ENCODE results near the gene DSP. TPM values are rescaled to one million over a fixed set of nuclear protein-coding genes. Genes with fewer than 3 reads are reported as not detected.

Gene DSP
- total RNA-seq, 2 donors from 2014 or later: 0.14 TPM; not detected in 1

DNA sequence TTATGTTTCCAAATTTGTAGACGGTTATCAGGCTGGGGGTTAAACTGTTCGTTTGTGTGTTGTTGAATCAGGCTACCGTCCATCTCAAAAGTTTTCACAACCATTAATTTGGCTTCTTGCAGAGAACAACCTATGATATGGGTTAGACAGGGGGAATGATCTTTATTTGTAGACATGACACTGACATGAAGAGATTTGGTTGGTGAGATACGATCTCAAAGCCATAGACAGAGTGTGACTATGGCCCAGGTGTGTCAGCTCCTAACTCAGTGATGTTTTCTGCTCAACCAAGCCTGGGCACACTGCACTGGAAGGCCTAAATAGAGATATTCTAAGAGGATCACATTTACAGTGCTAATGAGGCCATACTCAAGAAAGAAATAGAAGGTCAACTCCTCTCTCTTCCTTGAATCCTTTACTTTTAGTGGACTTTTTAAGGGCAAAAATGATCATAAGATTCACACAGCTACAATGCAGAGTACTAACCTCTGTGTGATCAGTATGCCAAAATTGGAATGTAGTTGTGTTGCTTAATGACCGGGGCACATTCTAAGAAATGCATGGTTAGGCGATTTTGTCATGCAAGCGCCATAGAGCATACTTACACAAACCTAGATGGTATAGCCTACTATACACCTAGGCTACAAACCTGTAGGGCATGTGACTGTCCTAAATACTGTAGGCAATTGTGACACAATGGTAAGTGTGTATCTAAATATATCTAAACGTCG is 30.9 kb downstream of the DSP start:
- no peak for ATAC-seq
- no peaks in the 10 kb centered on the region for H3K36me3 Mint-ChIP-seq
- H3K9me3 Mint-ChIP-seq: no peaks in the 10 kb centered on the region
- no peak overlapping the region for H3K27ac Mint-ChIP-seq
- DNase-seq (ENCODE audit: low spot score in 2 of 2): no peak

GRCh38 chr6:7574500-7574899 is 33.0 kb downstream of the DSP start:
- no peaks in the 10 kb centered on the region for H3K36me3 Mint-ChIP-seq
- no peak overlapping the region for H3K27ac Mint-ChIP-seq
- no peaks in the 10 kb centered on the region for H3K9me3 Mint-ChIP-seq
- no peak for ATAC-seq
- DNase-seq (ENCODE audit: low spot score in 2 of 2): no peak

GRCh38 chr6:7578516-7578915 is 37.0 kb downstream of the DSP start:
- H3K27ac Mint-ChIP-seq: no peak overlapping the region
- no peaks in the 10 kb centered on the region for H3K36me3 Mint-ChIP-seq
- DNase-seq (ENCODE audit: low spot score in 2 of 2): no peak
- H3K9me3 Mint-ChIP-seq: no peaks in the 10 kb centered on the region
- no peak for ATAC-seq

DNA sequence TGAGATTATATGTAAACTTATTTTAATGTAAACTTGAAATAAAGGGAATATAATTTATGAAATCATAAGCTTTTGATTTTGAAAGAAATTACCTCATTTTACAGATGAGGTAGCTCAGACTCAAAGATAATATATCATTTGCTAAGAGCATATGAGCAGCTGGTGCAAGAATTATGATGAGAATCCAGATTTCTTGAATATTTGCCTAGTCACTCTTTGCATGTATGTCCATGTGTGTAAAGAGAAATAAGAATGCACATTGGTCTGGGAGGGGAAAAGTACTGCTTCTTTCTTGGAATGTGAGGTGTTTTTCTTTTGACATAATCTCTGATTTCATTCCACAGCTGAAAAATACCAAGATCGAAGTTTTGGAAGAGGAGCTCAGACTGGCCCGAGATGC is 37.5 kb downstream of the DSP start:
- H3K9me3 Mint-ChIP-seq: no peaks in the 10 kb centered on the region
- ATAC-seq (no peak), DNase-seq (ENCODE audit: low spot score in 2 of 2) (no peak)
- no peaks in the 10 kb centered on the region for H3K36me3 Mint-ChIP-seq
- no peak overlapping the region for H3K27ac Mint-ChIP-seq

DNA sequence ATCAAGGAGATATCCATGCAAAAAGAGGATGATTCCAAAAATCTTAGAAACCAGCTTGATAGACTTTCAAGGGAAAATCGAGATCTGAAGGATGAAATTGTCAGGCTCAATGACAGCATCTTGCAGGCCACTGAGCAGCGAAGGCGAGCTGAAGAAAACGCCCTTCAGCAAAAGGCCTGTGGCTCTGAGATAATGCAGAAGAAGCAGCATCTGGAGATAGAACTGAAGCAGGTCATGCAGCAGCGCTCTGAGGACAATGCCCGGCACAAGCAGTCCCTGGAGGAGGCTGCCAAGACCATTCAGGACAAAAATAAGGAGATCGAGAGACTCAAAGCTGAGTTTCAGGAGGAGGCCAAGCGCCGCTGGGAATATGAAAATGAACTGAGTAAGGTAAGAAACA is 38.4 kb downstream of the DSP start:
- H3K36me3 Mint-ChIP-seq: no peaks in the 10 kb centered on the region
- H3K27ac Mint-ChIP-seq: no peak overlapping the region
- DNase-seq (ENCODE audit: low spot score in 2 of 2) (no peak), ATAC-seq (no peak)
- H3K9me3 Mint-ChIP-seq: no peaks in the 10 kb centered on the region

DNA sequence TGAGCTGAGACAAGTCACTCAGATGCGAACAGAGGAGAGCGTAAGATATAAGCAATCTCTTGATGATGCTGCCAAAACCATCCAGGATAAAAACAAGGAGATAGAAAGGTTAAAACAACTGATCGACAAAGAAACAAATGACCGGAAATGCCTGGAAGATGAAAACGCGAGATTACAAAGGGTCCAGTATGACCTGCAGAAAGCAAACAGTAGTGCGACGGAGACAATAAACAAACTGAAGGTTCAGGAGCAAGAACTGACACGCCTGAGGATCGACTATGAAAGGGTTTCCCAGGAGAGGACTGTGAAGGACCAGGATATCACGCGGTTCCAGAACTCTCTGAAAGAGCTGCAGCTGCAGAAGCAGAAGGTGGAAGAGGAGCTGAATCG is 39.1 kb downstream of the DSP start:
- no peaks in the 10 kb centered on the region for H3K36me3 Mint-ChIP-seq
- no peak overlapping the region for H3K27ac Mint-ChIP-seq
- ATAC-seq (no peak), DNase-seq (ENCODE audit: low spot score in 2 of 2) (no peak)
- no peaks in the 10 kb centered on the region for H3K9me3 Mint-ChIP-seq

DNA sequence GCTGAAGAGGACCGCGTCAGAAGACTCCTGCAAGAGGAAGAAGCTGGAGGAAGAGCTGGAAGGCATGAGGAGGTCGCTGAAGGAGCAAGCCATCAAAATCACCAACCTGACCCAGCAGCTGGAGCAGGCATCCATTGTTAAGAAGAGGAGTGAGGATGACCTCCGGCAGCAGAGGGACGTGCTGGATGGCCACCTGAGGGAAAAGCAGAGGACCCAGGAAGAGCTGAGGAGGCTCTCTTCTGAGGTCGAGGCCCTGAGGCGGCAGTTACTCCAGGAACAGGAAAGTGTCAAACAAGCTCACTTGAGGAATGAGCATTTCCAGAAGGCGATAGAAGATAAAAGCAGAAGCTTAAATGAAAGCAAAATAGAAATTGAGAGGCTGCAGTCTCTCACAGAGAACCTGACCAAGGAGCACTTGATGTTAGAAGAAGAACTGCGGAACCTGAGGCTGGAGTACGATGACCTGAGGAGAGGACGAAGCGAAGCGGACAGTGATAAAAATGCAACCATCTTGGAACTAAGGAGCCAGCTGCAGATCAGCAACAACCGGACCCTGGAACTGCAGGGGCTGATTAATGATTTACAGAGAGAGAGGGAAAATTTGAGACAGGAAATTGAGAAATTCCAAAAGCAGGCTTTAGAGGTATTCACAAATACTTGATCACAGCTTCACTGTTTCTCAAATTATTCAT is 39.6 kb downstream of the DSP start:
- ATAC-seq (no peak), DNase-seq (ENCODE audit: low spot score in 2 of 2) (no peak)
- Mint-ChIP-seq H3K9me3 (no peaks in the 10 kb centered on the region), H3K27ac (no peak overlapping the region), H3K36me3 (no peaks in the 10 kb centered on the region)

DNA sequence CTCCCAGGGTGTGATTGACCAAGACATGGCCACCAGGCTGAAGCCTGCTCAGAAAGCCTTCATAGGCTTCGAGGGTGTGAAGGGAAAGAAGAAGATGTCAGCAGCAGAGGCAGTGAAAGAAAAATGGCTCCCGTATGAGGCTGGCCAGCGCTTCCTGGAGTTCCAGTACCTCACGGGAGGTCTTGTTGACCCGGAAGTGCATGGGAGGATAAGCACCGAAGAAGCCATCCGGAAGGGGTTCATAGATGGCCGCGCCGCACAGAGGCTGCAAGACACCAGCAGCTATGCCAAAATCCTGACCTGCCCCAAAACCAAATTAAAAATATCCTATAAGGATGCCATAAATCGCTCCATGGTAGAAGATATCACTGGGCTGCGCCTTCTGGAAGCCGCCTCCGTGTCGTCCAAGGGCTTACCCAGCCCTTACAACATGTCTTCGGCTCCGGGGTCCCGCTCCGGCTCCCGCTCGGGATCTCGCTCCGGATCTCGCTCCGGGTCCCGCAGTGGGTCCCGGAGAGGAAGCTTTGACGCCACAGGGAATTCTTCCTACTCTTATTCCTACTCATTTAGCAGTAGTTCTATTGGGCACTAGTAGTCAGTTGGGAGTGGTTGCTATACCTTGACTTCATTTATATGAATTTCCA is 43.9 kb downstream of the DSP start:
- H3K36me3 Mint-ChIP-seq: peaks cover 6 to 8% of the 10 kb centered on the region in 2 donors
- no peak overlapping the region for H3K27ac Mint-ChIP-seq
- no peaks in the 10 kb centered on the region for H3K9me3 Mint-ChIP-seq
- ATAC-seq (no peak), DNase-seq (ENCODE audit: low spot score in 2 of 2) (no peak)

- H3K9me3 Mint-ChIP-seq: no peaks in the 10 kb centered on the region
- H3K36me3 Mint-ChIP-seq: peaks cover 13 to 15% of the 10 kb centered on the region in 2 donors
- no peak overlapping the region for H3K27ac Mint-ChIP-seq
- DNase-seq (ENCODE audit: low spot score in 2 of 2): no peak
- no peak for ATAC-seq
Observed at GRCh38 chr6:7587631-7588100, 46.2 kb downstream of the DSP start.

GRCh38 chr6:7588506-7588905 is 47.0 kb downstream of the DSP start:
- no peak for DNase-seq (ENCODE audit: low spot score in 2 of 2)
- H3K27ac Mint-ChIP-seq: no peak overlapping the region
- H3K9me3 Mint-ChIP-seq: no peaks in the 10 kb centered on the region
- ATAC-seq: no peak
- H3K36me3 Mint-ChIP-seq: peaks cover 13 to 15% of the 10 kb centered on the region in 2 donors

- peaks cover 13 to 15% of the 10 kb centered on the region in 2 donors for H3K36me3 Mint-ChIP-seq
- ATAC-seq (no peak), DNase-seq (ENCODE audit: low spot score in 2 of 2) (no peak)
- H3K27ac Mint-ChIP-seq: peak overlapping the region in 1 of 2 donors; percentile 91
- H3K9me3 Mint-ChIP-seq: no peaks in the 10 kb centered on the region
Observed at GRCh38 chr6:7589221-7589620, 47.8 kb downstream of the DSP start.

DNA sequence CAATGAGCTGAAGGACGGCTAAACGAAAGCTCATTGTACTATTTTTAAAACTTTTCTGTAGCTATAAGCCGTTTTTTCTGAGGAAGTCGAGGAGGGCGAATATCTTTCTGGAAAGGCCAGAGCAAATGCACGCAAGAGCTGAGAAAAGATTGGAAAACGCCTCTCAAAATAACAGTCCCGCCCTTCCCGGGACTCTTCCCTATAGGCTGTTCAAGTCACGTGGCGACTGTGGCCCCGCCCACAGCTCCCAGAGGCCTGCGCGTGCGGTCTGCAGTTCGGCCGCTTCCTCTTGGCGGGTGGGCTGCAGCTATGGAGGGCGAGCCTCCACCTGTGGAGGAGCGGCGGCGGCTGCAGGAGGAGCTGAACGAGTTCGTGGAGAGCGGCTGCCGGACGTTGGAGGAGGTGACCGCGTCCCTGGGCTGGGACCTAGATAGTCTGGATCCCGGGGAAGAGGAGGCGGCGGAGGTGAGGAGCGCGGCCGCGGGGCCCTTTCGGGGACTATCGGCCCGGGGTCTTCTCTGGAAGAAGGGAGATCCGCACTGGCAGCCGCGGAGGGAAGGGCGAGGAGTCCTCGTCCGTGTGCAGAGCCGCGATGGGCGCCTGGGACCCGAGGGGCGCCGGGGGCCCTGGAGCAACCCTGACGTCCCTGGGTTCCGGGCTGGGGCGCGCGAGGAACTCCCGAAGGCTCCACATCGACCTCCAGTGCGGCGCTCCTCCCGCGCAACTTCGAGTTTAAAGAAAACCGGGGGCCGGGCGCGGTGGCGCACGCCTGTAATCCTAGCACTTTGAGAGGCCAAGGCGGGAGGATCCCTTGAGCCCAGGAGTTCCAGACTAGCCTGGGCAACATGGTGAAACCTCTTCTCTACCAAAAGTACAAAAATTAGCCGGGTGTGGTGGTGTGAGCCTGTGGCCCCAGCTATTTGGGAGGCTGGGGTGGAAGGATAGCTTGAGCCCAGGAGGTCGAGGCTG is 48.8 kb downstream of the DSP start, which contains the start of gene SNRNP48:
TSS of gene SNRNP48 (plus strand) at position 250 of the 969 bp plus-strand sequence. CDS start at position 310, 60 bp downstream.
- H3K36me3 Mint-ChIP-seq: peaks cover 13 to 15% of the 10 kb centered on the region in 2 donors
- ATAC-seq (peak; percentile 100), DNase-seq (ENCODE audit: low spot score in 2 of 2) (peak; percentile 90 to 91)
- H3K27ac Mint-ChIP-seq: peak within 1 kb of the TSS; percentile 91 to 99
- H3K9me3 Mint-ChIP-seq: no peaks in the 10 kb centered on the region

DNA sequence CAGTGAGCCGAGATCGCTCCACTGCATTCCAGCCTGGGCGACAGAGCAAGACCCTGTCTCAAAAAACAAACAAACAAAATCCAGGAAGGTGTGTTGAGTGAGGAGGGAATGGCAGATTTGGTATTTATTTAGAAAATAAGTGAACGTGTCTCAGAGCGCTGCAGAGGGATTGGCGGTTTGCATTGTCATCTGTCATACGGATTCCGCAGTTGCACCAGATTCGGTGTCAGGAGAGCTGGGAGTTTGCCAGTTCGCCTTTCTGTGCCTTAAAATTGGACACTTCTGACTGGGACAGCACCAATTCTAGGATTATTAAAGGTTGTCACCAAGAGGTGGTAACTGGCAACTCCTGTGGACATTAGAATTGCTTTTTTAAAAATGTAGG is 49.4 kb downstream of the DSP start:
- ATAC-seq (no peak), DNase-seq (ENCODE audit: low spot score in 2 of 2) (no peak)
- Mint-ChIP-seq H3K36me3 (peaks cover 13 to 15% of the 10 kb centered on the region in 2 donors), H3K27ac (peak overlapping the region; percentile 91 to 99), H3K9me3 (no peaks in the 10 kb centered on the region)

GRCh38 chr6:7591770-7592169 is 50.3 kb downstream of the DSP start:
- Mint-ChIP-seq H3K36me3 (peaks cover 13 to 15% of the 10 kb centered on the region in 2 donors), H3K27ac (no peak overlapping the region), H3K9me3 (no peaks in the 10 kb centered on the region)
- DNase-seq (ENCODE audit: low spot score in 2 of 2) (no peak), ATAC-seq (no peak)

- Mint-ChIP-seq H3K27ac (no peak overlapping the region), H3K36me3 (peaks cover 13 to 15% of the 10 kb centered on the region in 2 donors), H3K9me3 (no peaks in the 10 kb centered on the region)
- ATAC-seq (no peak), DNase-seq (ENCODE audit: low spot score in 2 of 2) (no peak)
Observed at GRCh38 chr6:7593229-7593628, 51.8 kb downstream of the DSP start.

DNA sequence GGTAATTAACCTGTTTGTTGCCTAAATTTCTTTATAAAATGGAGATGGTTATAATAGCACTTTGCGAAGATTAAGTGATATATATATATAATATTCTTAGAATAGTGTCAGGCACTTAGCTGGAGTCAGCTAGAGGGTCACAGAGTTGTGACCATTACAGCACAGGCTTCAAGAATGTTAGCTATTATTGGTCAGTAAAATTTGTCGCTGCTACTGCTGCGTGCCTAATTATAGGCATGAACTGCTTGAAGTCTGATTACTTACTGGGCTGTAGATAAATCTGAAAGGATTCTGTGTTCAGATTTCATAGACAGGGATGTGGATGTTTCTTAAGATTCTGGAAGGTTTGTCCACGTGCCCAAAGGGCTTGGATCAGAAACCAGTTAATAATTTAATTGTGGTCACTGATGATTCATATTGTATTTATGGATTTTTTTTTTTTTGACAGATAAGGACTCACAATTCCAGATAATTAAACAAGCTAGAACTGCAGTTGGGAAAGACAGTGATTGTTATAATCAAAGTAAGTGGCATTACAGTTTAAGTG is 53.2 kb downstream of the DSP start:
- ATAC-seq: no peak
- no peak for DNase-seq (ENCODE audit: low spot score in 2 of 2)
- H3K36me3 Mint-ChIP-seq: peaks cover 13 to 14% of the 10 kb centered on the region in 2 donors
- no peaks in the 10 kb centered on the region for H3K9me3 Mint-ChIP-seq
- H3K27ac Mint-ChIP-seq: no peak overlapping the region
